Heart right ventricle (tissue), 16 donors: ENCODE results near the gene THOC2. TPM values are rescaled to one million over a fixed set of nuclear protein-coding genes. Genes with fewer than 3 reads are reported as not detected.
A peak's percentile ranks its signal among the peaks of the same experiment; 100 is the strongest.
"Not testable (repeated sequence)": the region's sequence is repeated elsewhere in the genome, so short reads cannot be mapped to it uniquely, and the experiment has no call there.

Experiments used
- ATAC-seq, 8 donors: fragments of 200-7000 bp; cut with Tn5 transposase; one replicate each; pipeline ENCODE4 v1.9.1; 2020; ENCODE audit warnings: mild to moderate bottlenecking in 8 of 8, moderate library complexity in 8 of 8, moderate number of reproducible peaks in 1 of 8
- DNase-seq, 2 donors: peaks; one replicate each; pipeline ENCODE4 v3.0.0-alpha.2; 2020
- H3K27ac ChIP-seq, 10 donors: fragments of 200-600 bp; sonication (generic) in 2 of 10; one replicate each; pipeline versions ENCODE4 v1.5.0 to v1.8.0; 2020 to 2022; ENCODE audit warnings: mild to moderate bottlenecking in 3 of 10
- H3K27me3 ChIP-seq, 7 donors: fragments of 200-600 bp; one replicate each; pipeline ENCODE4 v1.8.0; 2021 to 2022; ENCODE audit warnings: mild to moderate bottlenecking in 2 of 7
- H3K36me3 ChIP-seq, 9 donors: fragments of 200-600 bp; sonication (generic) in 1 of 9; one replicate each; pipeline versions ENCODE4 v1.5.0 to v1.8.0; 2020 to 2022; ENCODE audit warnings: mild to moderate bottlenecking in 2 of 9
- H3K4me1 ChIP-seq, 9 donors: fragments of 200-600 bp; sonication (generic) in 1 of 9; one replicate each; pipeline versions ENCODE4 v1.5.0 to v1.8.0; 2020 to 2022; ENCODE audit warnings: mild to moderate bottlenecking in 4 of 9
- H3K4me3 ChIP-seq, 10 donors: fragments of 200-600 bp; sonication (generic) in 2 of 10; one replicate each; pipeline versions ENCODE4 v1.5.0 to v1.8.0; 2020 to 2022; ENCODE audit warnings: mild to moderate bottlenecking in 7 of 10, moderate library complexity in 2 of 10
- H3K9me3 ChIP-seq, 11 donors: fragments of 200-600 bp in 10 of 11; sonication (generic) in 2 of 11; one replicate each; pipeline versions ENCODE4 v1.5.0 to v1.8.0; 2013 to 2022; ENCODE audit warnings: mild to moderate bottlenecking in 2 of 11, control low read depth in 1 of 11, moderate library complexity in 1 of 11
- WGBS, 2 donors: extraction: QIAGEN DNeasy Blood & Tissue Kit; methylation state at CpG; one replicate each; pipeline ENCODE4 v1.1.7; 2013; ENCODE audit warnings: inconsistent platforms in 1 of 2; 5-methylcytosine and 5-hydroxymethylcytosine counted together
- intact Hi-C, 10 donors: fragments of 100-400 bp; cut with DNase I; formaldehyde crosslinking; loops; one replicate each; pipeline versions ENCODE4 v1.11.1 to v1.14.2; 2022
- polyA plus RNA-seq, 2 donors: library from polyadenylated mRNA; stranded (reverse); fragments of 200-250 nt; gene quantifications; one replicate each; pipeline ENCODE4 v1.2.3, GENCODE V29; 2013
- total RNA-seq, 10 donors: library from RNA; stranded (reverse); fragmentation: NEBNext Ultra II Directional in 3 of 10; extraction: Animal tissue kit (Norgen Biotek cat#: 25700) in 3 of 10; gene quantifications; one replicate each; pipeline versions ENCODE4 v1.2.1 to v1.2.4, GENCODE V29; 2021 to 2023
- TF ChIP-seq, protein P1 (sequence below), 9 donors: fragments of 200-600 bp; sonication (generic) in 2 of 9; IDR thresholded peaks; one replicate each; pipeline versions ENCODE4 v1.5.0 to v1.8.0; 2021 to 2022; ENCODE audit warnings: antibody characterized with exemption in 9 of 9, mild to moderate bottlenecking in 5 of 9, moderate library complexity in 1 of 9
- donor health status: Arrhythmogenic right ventricular cardiomyopathy.
- donor health status: ischemic (EF 13 %, LVEDD 7.1; RV severe dilation, severe dysfunction).
- donor health status: healthy with polysubstance abuse.
- donor health status: DM: no; HTN: yes; CAD: no.
- donor health status: DM: no; HTN: no; CAD: no.
- donor health status: ischemic (EF 25% LVEDD 6.9; RV normal size, moderate dysfunction).
- donor health status: ischemic (EF 25% LVEDD 5.7; RV mildly dilated, moderate dysfunction).
- donor health status: healthy.
- donor health status: DM: yes; HTN: yes; CAD: no.
- donor health status: Ischemic cardiomyopathy.
- donor health status: ischemic (EF 35%, LVEDD 5.7; RV mildly dilated, moderate dysfunction).
- donor health status: nonischemic (EF 11% LVEDD 7.7; RV severe dilation, severe dysfunction).
- donor health status: DM: yes; HTN: yes; CAD: no.
- donor health status: PGD.
- donor health status: ischemic (EF 29% LVEDD 5.4; RV normal size, mild dysfunction).
- donor health status: nonischemic (EF 23%, LVEDD 6.1; RV moderate dilation, normal function).

The THOC2 gene
- total and polyA plus RNA-seq, 12 donors: 16.8 to 70.2 (median 23.5) TPM

DNA sequence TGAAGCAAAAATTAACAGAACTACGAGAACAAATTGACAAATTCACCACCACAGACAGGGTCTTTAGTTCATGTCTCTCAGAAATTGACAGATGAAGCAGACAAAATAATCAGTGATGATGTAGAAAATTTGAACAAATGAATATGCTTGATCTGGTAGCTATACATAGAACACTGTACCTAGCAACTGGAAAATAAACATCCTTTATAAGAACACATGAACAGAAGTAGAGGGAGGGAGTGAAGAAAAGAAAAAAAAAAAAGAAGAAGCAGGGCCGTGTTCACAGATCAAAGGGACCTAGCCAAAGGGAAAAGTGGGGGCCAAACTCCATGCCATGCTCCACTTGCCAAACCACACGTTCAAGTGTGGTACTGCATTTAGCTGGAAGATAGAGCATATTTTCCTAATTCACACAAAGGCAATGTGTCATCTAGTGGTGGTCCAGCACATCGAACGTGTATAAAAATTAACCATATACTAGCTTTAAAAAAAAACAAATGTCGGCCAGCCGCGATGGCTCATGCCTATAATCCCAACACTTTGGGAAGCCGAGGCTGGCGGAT, 5.6 kb upstream of the THOC2 start:
- intact Hi-C loops: no loop called here
- WGBS, 2 donors: 70 to 74% methylated on average over 10 of the region's 10 CpGs

DNA sequence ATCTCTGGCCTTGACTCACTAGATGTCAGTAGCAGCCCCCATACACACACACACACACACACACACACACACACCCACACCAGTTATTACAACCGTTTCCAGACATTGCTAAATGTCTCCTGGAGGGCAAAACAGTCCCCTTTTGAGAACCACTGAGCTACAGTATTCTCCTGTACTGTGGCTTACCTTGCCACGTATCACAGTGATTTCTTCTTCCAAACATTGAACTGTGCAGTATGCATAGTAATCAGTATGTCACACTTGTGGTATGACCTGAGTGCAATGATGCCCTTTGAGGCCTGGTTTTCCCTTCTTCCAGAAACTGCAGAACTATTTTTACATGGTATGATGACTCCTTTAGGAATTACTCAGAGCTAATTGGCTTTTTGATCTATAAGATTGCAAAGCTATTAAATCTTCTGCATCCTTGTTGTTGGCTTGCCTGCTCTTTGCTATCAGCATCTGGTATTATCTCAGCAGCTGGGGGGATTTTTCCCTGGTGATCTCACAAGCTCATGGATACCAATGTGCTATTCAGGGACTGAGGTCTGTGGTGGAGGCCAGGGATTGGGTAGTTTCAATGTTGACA, 3.6 kb upstream of the THOC2 start:
- Histone ChIP-seq H3K27me3 (no peaks in the 10 kb centered on the region), H3K27ac (no peak overlapping the region), H3K4me1 (peaks cover 0 to 4% (median 0%) of the 10 kb centered on the region in 9 donors), H3K4me3 (no peak overlapping the region), H3K36me3 (no peaks in the 10 kb centered on the region), H3K9me3 (peaks cover 0 to 4% (median 0%) of the 10 kb centered on the region in 11 donors)
- no peak for ATAC-seq
- intact Hi-C loops: no loop called here
- DNase-seq: no peak
- WGBS, 2 donors: 24 to 29% methylated on average over 2 of the region's 2 CpGs
- TF ChIP-seq, protein P1, sequence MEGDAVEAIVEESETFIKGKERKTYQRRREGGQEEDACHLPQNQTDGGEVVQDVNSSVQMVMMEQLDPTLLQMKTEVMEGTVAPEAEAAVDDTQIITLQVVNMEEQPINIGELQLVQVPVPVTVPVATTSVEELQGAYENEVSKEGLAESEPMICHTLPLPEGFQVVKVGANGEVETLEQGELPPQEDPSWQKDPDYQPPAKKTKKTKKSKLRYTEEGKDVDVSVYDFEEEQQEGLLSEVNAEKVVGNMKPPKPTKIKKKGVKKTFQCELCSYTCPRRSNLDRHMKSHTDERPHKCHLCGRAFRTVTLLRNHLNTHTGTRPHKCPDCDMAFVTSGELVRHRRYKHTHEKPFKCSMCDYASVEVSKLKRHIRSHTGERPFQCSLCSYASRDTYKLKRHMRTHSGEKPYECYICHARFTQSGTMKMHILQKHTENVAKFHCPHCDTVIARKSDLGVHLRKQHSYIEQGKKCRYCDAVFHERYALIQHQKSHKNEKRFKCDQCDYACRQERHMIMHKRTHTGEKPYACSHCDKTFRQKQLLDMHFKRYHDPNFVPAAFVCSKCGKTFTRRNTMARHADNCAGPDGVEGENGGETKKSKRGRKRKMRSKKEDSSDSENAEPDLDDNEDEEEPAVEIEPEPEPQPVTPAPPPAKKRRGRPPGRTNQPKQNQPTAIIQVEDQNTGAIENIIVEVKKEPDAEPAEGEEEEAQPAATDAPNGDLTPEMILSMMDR (IDR thresholded peaks at IDR 0.05): no peak

More for the DNA sequence above, 5.6 kb upstream of the THOC2 start:
- Histone ChIP-seq H3K36me3 (no peaks in the 10 kb centered on the region), H3K27ac (no peak overlapping the region), H3K4me3 (no peak overlapping the region), H3K4me1 (no peaks in the 10 kb centered on the region), H3K27me3 (no peaks in the 10 kb centered on the region), H3K9me3 (no peaks in the 10 kb centered on the region)
- peak in 1 of 8 donors; percentile 53 for ATAC-seq
- no peak for DNase-seq
- TF ChIP-seq, protein P1 (IDR thresholded peaks at IDR 0.05): no peak

DNA sequence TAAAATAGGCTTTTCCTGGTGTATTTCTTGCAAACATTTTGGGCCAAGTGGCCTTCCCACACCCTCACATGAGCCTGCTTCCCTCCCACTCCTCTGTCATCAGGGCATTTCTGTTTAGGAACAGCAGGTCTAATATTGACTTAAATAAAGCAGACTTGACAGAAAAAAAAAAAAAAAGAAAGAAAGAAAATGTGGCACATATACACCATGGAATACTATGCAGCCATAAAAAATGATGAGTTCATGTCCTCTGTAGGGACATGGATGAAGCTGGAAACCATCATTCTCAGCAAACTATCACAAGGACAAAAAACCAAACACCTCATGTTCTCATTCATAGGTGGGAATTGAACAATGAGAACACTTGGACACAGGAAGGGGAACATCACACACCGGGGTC, 2.3 kb upstream of the THOC2 start:
- 100% methylated on average over 1 of the region's 1 CpG; no CpG with 5 or more reads in 1 of the 2 donors for WGBS, 2 donors
- peaks cover 0 to 14% (median 6%) of the 10 kb centered on the region in 9 donors for H3K4me1 ChIP-seq
- H3K36me3 ChIP-seq, H3K27me3 ChIP-seq, H3K27ac ChIP-seq, H3K9me3 ChIP-seq, ATAC-seq, H3K4me3 ChIP-seq, DNase-seq, intact Hi-C loops: not testable (repeated sequence)

DNA sequence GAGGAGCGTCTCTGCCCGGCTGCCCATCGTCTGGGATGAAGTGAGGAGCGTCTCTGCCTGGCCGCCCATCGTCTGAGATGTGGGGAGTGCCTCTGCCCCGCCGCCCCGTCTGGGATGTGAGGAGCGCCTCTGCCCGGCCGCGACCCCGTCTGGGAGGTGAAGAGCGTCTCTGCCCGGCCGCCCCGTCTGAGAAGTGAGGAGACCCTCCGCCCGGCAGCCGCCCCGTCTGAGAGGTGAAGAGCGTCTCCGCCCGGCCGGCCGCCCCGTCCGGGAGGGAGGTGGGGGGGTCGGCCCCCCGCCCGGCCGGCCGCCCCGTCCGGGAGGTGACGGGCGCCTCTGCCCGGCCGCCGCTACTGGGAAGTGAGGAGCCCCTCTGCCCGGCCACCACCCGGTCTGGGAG, 1.2 kb upstream of the THOC2 start:
- intact Hi-C loops, H3K27me3 ChIP-seq, H3K9me3 ChIP-seq, H3K4me3 ChIP-seq, H3K36me3 ChIP-seq, H3K27ac ChIP-seq, DNase-seq, ATAC-seq: not testable (repeated sequence)
- 93 to 96% methylated on average over 18 to 30 of the region's 43 CpGs for WGBS, 2 donors
- peaks cover 0 to 24% (median 12%) of the 10 kb centered on the region in 9 donors for H3K4me1 ChIP-seq

DNA sequence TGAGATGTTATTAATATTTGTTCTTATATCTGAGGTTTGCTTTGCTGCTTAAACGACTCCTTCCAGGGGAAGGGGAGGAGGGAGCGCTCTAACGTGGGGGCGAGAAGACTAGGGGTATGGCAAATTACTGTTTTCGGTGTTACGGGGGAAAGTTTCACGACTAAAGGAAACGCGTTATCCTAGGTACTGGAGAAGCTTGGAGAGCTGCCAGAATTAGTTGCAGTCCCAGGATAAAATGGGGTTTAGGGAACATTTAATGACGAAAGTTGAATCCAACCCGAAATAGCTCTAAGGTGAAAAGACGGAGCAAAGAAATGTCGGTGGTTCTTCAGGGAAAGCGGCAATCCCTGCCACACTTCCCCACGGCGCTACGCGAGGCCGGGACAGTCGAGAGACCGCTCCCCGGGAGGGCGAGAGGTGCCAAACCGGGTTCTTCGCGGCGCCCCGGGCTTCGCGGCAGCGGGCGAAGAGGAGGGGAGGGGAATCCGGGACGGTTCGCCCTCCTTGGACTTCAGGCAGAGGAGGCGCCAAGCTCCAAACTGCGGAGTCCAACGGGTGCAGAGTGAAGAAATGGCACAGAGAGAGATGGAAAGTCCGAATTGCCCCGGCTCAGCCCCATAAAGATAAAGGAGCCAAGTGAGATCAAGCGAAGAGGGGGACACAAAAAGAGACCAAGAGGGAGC, 724 bp downstream of the THOC2 start:
- TF ChIP-seq, protein P1 (IDR thresholded peaks at IDR 0.05): no peak
- Histone ChIP-seq H3K27ac (peak overlapping the region in 9 of 10 donors; percentile 61 to 90 (median 80)), H3K9me3 (peaks cover 0 to 4% (median 0%) of the 10 kb centered on the region in 11 donors), H3K4me3 (peak overlapping the region; percentile 65 to 93 (median 82)), H3K36me3 (peaks cover 0 to 3% (median 0%) of the 10 kb centered on the region in 9 donors), H3K4me1 (peaks cover 0 to 34% (median 23%) of the 10 kb centered on the region in 9 donors), H3K27me3 (no peaks in the 10 kb centered on the region)
- 0 to 1% methylated on average over 40 to 41 of the region's 41 CpGs for WGBS, 2 donors
- DNase-seq (no peak), ATAC-seq (peak; percentile 31 to 77 (median 62))
- intact Hi-C loops: no loop called here
